Fibroblast of mammary gland (primary cell): ENCODE measurements around the gene RBM38.

ENCODE experiments used
- DNase-seq: peaks from one replicate; pipeline ENCODE4 v3.0.0-alpha.2; 2010; ENCODE audit warnings: low read depth
- H3K4me3 ChIP-seq: 2 replicates; pipeline ENCODE4 v1.5.1; 2011; ENCODE audit warnings: low read depth, mild to moderate bottlenecking, low read length, moderate library complexity; ENCODE audit not compliant: control insufficient read depth
- CTCF ChIP-seq: conservative IDR thresholded peaks from 2 replicates; pipeline ENCODE4 v1.5.1; 2011; ENCODE audit warnings: low read depth, low read length, inconsistent platforms; ENCODE audit not compliant: control insufficient read depth, insufficient read depth

Gene RBM38

GRCh38 chr20:57395111-57395966, 4.1 kb downstream of the RBM38 start:
- peak; percentile 51 for DNase-seq
- no peak overlapping the region for H3K4me3 ChIP-seq

GRCh38 chr20:57396212-57396983, 5.2 kb downstream of the RBM38 start:
- no peak for TF ChIP-seq CTCF
- no peak for DNase-seq
- no peak overlapping the region for H3K4me3 ChIP-seq

More at GRCh38 chr20:57395111-57395966, 4.1 kb downstream of the RBM38 start:
- TF ChIP-seq CTCF, result no peak

GRCh38 chr20:57396984-57397692, 5.9 kb downstream of the RBM38 start:
- no peak overlapping the region for H3K4me3 ChIP-seq
- no peak for DNase-seq

GRCh38 chr20:57397693-57398108, 6.5 kb downstream of the RBM38 start:
- TF ChIP-seq CTCF, result no peak
- no peak for DNase-seq

More at GRCh38 chr20:57396984-57397692, 5.9 kb downstream of the RBM38 start:
- no peak for TF ChIP-seq CTCF

GRCh38 chr20:57398231-57398821, 7.1 kb downstream of the RBM38 start:
- no peak overlapping the region for H3K4me3 ChIP-seq
- DNase-seq, result no peak
- no peak for TF ChIP-seq CTCF

More at GRCh38 chr20:57397693-57398108, 6.5 kb downstream of the RBM38 start:
- no peak overlapping the region for H3K4me3 ChIP-seq
